H1 (cell line): Measurements from ENCODE around the gene NQO2. TPM values are rescaled to one million over a fixed set of nuclear protein-coding genes. Genes with fewer than 3 reads are reported as not detected.

Experiments
- CTCF ChIA-PET: fragments of 300-600 bp; sonication (Branson Sonifier 250); formaldehyde crosslinking; loops from one replicate; lab custom pipeline; 2021; ENCODE audit not compliant: partially characterized antibody; lab: Charles Lee
- POLR2A ChIA-PET: fragments of 300-600 bp; sonication (Branson Sonifier 250); formaldehyde crosslinking; loops from one replicate; lab custom pipeline; 2021; ENCODE audit warnings: inconsistent platforms; ENCODE audit not compliant: partially characterized antibody; lab: Charles Lee
- DNase-seq, 2 experiments: peaks; one replicate each; pipeline versions ENCODE4 v3.0.0 to v3.0.0-alpha.2; 2010 to 2022; ENCODE audit warnings: low spot score in 2 of 2, low read depth in 1 of 2, mixed read lengths in 1 of 2
- FAIRE-seq: peaks from 2 replicates; lab custom pipeline; 2011; peaks lifted over from hg19 to GRCh38; lab: Jason Lieb, UNC
- H2AFZ ChIP-seq: 2 replicates; pipeline ENCODE4 v1.8.1; 2012; ENCODE audit warnings: low read length, inconsistent platforms
- H2AK5ac ChIP-seq: 2 replicates; pipeline ENCODE4 v1.6.1; 2013; ENCODE audit warnings: low read depth, low read length
- H2BK120ac ChIP-seq: replicated peaks from 2 replicates; pipeline ENCODE3; 2013; ENCODE audit warnings: low read depth, low read length, inconsistent platforms
- H2BK12ac ChIP-seq: 2 replicates; pipeline ENCODE4 v1.6.1; 2013; ENCODE audit warnings: low read depth, low read length
- H2BK15ac ChIP-seq: 2 replicates; pipeline ENCODE4 v1.6.1; 2013; ENCODE audit warnings: low read length
- H2BK20ac ChIP-seq: 2 replicates; pipeline ENCODE4 v1.6.1; 2013; ENCODE audit warnings: low read length
- H2BK5ac ChIP-seq: 2 replicates; pipeline ENCODE4 v1.6.1; 2013; ENCODE audit warnings: low read depth, low read length
- H3K14ac ChIP-seq: 2 replicates; pipeline ENCODE4 v1.6.1; 2013; ENCODE audit warnings: inconsistent platforms; ENCODE audit not compliant: insufficient read length
- H3K18ac ChIP-seq: 2 replicates; pipeline ENCODE4 v1.6.1; 2013; ENCODE audit warnings: low read length; ENCODE audit errors: extremely low read depth
- H3K23ac ChIP-seq: 2 replicates; pipeline ENCODE4 v1.6.1; 2013; ENCODE audit warnings: inconsistent platforms; ENCODE audit not compliant: insufficient read length
- H3K23me2 ChIP-seq: 2 replicates; pipeline ENCODE4 v1.6.1; 2013; ENCODE audit warnings: low read depth, low read length
- H3K27ac ChIP-seq: 2 replicates; pipeline ENCODE4 v1.6.1; 2011; ENCODE audit warnings: low read depth, low read length, inconsistent platforms
- H3K27me3 ChIP-seq, 4 experiments: replicated peaks in 1 of 4; 1 replicate in 1 of 4; 2 replicates in 3 of 4; pipeline versions ENCODE4 v1.6.1 to v1.8.1; 2011 to 2013; ENCODE audit warnings: low read length in 3 of 4, mild to moderate bottlenecking in 3 of 4, inconsistent platforms in 2 of 4, mixed read lengths in 2 of 4, moderate library complexity in 1 of 4; ENCODE audit not compliant: control insufficient read depth in 3 of 4, insufficient read depth in 3 of 4; ENCODE audit errors: extremely low read depth in 1 of 4
- H3K36me3 ChIP-seq, 4 experiments: 2 replicates each; pipeline versions ENCODE4 v1.6.1 to v1.8.1; 2011 to 2013; ENCODE audit warnings: mild to moderate bottlenecking in 4 of 4, low read length in 3 of 4, moderate library complexity in 2 of 4, control low read depth in 1 of 4, inconsistent platforms in 1 of 4; ENCODE audit not compliant: insufficient read depth in 4 of 4, control insufficient read depth in 2 of 4
- H3K4ac ChIP-seq: replicated peaks from 2 replicates; pipeline ENCODE3; 2013; ENCODE audit warnings: low read length, low read depth, mixed read lengths, inconsistent platforms; ENCODE audit not compliant: insufficient read length
- H3K4me1 ChIP-seq, 4 experiments: replicated peaks in 1 of 4; 1 replicate in 1 of 4; 2 replicates in 3 of 4; pipeline versions ENCODE4 v1.6.1 to v1.8.1; 2011 to 2013; ENCODE audit warnings: low read length in 3 of 4, inconsistent platforms in 2 of 4, mixed read lengths in 1 of 4; ENCODE audit not compliant: insufficient read depth in 4 of 4, control insufficient read depth in 3 of 4
- H3K4me2 ChIP-seq, 2 experiments: 2 replicates each; pipeline versions ENCODE4 v1.6.1 to v1.8.1; 2011 to 2013; ENCODE audit warnings: low read depth in 2 of 2, low read length in 2 of 2, control low read depth in 1 of 2, inconsistent platforms in 1 of 2, mild to moderate bottlenecking in 1 of 2; ENCODE audit not compliant: insufficient read depth in 1 of 2
- H3K4me3 ChIP-seq, 4 experiments: fragments of 200-600, 300-600 bp in 1 of 4; sonication (generic), shearing (Covaris generic), sonication (Bioruptor Twin) in 1 of 4; 2 replicates each; pipeline versions ENCODE4 v1.5.1 to v1.8.1; 2011 to 2016; ENCODE audit warnings: low read length in 4 of 4, low read depth in 3 of 4, control low read depth in 2 of 4, inconsistent platforms in 2 of 4, mild to moderate bottlenecking in 2 of 4, mixed read lengths in 1 of 4, moderate library complexity in 1 of 4; ENCODE audit not compliant: insufficient read depth in 2 of 4; ENCODE audit errors: extremely low read depth in 1 of 4
- H3K56ac ChIP-seq: replicated peaks from 2 replicates; pipeline ENCODE3; 2013; ENCODE audit warnings: low read depth, mild to moderate bottlenecking, mixed read lengths, low read length, inconsistent platforms; ENCODE audit not compliant: insufficient read length
- H3K79me1 ChIP-seq: 2 replicates; pipeline ENCODE4 v1.6.1; 2013; ENCODE audit warnings: low read depth, low read length, control low read depth
- H3K79me2 ChIP-seq, 2 experiments: 2 replicates each; pipeline versions ENCODE4 v1.6.1 to v1.8.1; 2012 to 2013; ENCODE audit warnings: low read length in 2 of 2, mild to moderate bottlenecking in 2 of 2, inconsistent platforms in 1 of 2; ENCODE audit not compliant: insufficient read depth in 2 of 2, control insufficient read depth in 1 of 2
- H3K9ac ChIP-seq, 4 experiments: replicated peaks in 1 of 4; 1 replicate in 1 of 4; 2 replicates in 3 of 4; pipeline versions ENCODE4 v1.6.1 to v1.8.1; 2011 to 2013; ENCODE audit warnings: low read depth in 3 of 4, low read length in 3 of 4, control low read depth in 2 of 4, mild to moderate bottlenecking in 2 of 4, moderate library complexity in 2 of 4, inconsistent platforms in 1 of 4; ENCODE audit errors: extremely low read depth in 1 of 4
- H3K9me3 ChIP-seq, 2 experiments: 2 replicates each; pipeline versions ENCODE4 v1.6.1 to v1.8.1; 2012 to 2013; ENCODE audit warnings: mild to moderate bottlenecking in 2 of 2, moderate library complexity in 2 of 2, control low read depth in 1 of 2, inconsistent platforms in 1 of 2, low read depth in 1 of 2, low read length in 1 of 2, mixed read lengths in 1 of 2; ENCODE audit not compliant: insufficient read depth in 2 of 2
- H4K20me1 ChIP-seq, 2 experiments: replicated peaks in 1 of 2; 2 replicates each; pipeline versions ENCODE3 to v1.8.1; 2011 to 2013; ENCODE audit warnings: inconsistent platforms in 2 of 2, low read length in 2 of 2, mild to moderate bottlenecking in 1 of 2; ENCODE audit not compliant: insufficient read depth in 2 of 2, control insufficient read depth in 1 of 2
- H4K5ac ChIP-seq: 2 replicates; pipeline ENCODE4 v1.6.1; 2013; ENCODE audit warnings: low read length, low read depth, mixed read lengths, inconsistent platforms; ENCODE audit not compliant: insufficient read length
- H4K8ac ChIP-seq: 2 replicates; pipeline ENCODE4 v1.8.0; 2013; ENCODE audit warnings: mild to moderate bottlenecking, moderate library complexity, low read length, inconsistent platforms; ENCODE audit not compliant: insufficient read depth; ENCODE audit errors: extremely low read depth
- H4K91ac ChIP-seq: replicated peaks from 2 replicates; pipeline ENCODE3; 2013; ENCODE audit warnings: low read length, mixed read lengths, inconsistent platforms; ENCODE audit not compliant: insufficient read length
- ASH2L ChIP-seq: fragments of 200-600, 300-600 bp; sonication (generic); IDR thresholded peaks from one replicate; pipeline ENCODE4 v1.7.1; 2017; ENCODE audit warnings: low read length
- CBX5 ChIP-seq: fragments of 300-800, 300-1000 bp; sonication (generic); IDR thresholded peaks from 2 replicates; pipeline ENCODE4 v1.7.1; 2016; ENCODE audit warnings: antibody characterized with exemption, low read length, low read depth
- CEBPB ChIP-seq: IDR thresholded peaks from 2 replicates; pipeline ENCODE4 v1.6.1; 2012; ENCODE audit warnings: low read depth, low read length
- EGR1 ChIP-seq: IDR thresholded peaks from 2 replicates; pipeline ENCODE4 v1.6.1; 2011; ENCODE audit warnings: low read depth, low read length, borderline replicate concordance
- NRF1 ChIP-seq: IDR thresholded peaks from 2 replicates; pipeline ENCODE4 v1.6.1; 2011; ENCODE audit warnings: mild to moderate bottlenecking, low read depth, low read length, improper control_type of control experiment
- POLR2AphosphoS5 ChIP-seq: IDR thresholded peaks from 2 replicates; pipeline ENCODE4 v1.6.1; 2011; ENCODE audit warnings: low read depth, low read length
- SAP30 ChIP-seq: fragments of 300-600 bp; sonication (generic); IDR thresholded peaks from 2 replicates; pipeline ENCODE4 v1.7.1; 2012; ENCODE audit warnings: low read length, moderate library complexity, mild to moderate bottlenecking, inconsistent platforms; ENCODE audit not compliant: insufficient read depth, insufficient replicate concordance
- SP4 ChIP-seq: IDR thresholded peaks from 2 replicates; pipeline ENCODE4 v1.6.1; 2012; ENCODE audit warnings: low read length, inconsistent platforms
- WGBS, 2 experiments: shearing (Covaris generic) in 1 of 2; methylation state at CpG; one replicate each; pipeline versions ENCODE4 v1.1.6 to v1.1.7; 2013 to 2015; ENCODE audit warnings: low lambda C conversion rate in 2 of 2, mixed read lengths in 2 of 2, inconsistent platforms in 1 of 2, low coverage in 1 of 2, missing lambda C conversion rate in 1 of 2; ENCODE audit not compliant: insufficient replicate concordance in 2 of 2, insufficient coverage in 1 of 2, insufficient read length in 1 of 2; ENCODE audit errors: extremely low coverage in 1 of 2, missing lambda C conversion rate in 1 of 2; 5-methylcytosine and 5-hydroxymethylcytosine counted together
- polyA plus RNA-seq, 7 experiments: library from polyadenylated mRNA; depleted of rRNA in 3 of 7; stranded (reverse) in 5 of 7; unstranded in 2 of 7; fragments of >200 nt in 5 of 7; fragments of 200-250 nt in 2 of 7; gene quantifications; 1 replicate in 5 of 7; 2 replicates in 1 of 7; 4 replicates in 1 of 7; pipeline versions ENCODE4 v1.2.1 to v1.2.3, GENCODE V29; 2011 to 2013; ENCODE audit warnings: missing spikeins in 2 of 7, mixed read lengths in 2 of 7
- total RNA-seq: library from RNA; stranded (reverse); fragmentation: NEBNext Ultra II Directional; extraction: Animal tissue kit (Norgen Biotek cat#: 25700); gene quantifications from 2 replicates; pipeline ENCODE4 v1.2.1, GENCODE V29; 2021
- TF ChIP-seq, protein P1 (sequence below): IDR thresholded peaks from 2 replicates; pipeline ENCODE4 v1.6.1; 2012; ENCODE audit warnings: low read length, inconsistent platforms
- TF ChIP-seq, protein P2 (sequence below): IDR thresholded peaks from 2 replicates; pipeline ENCODE4 v1.6.1; 2012; ENCODE audit warnings: inconsistent platforms

Gene NQO2
- total and polyA plus RNA-seq, 2 of the 8 experiments (the other 6 are each of a cell fraction or from before 2014, with no cell fraction given) = 135 to 168 TPM

DNA sequence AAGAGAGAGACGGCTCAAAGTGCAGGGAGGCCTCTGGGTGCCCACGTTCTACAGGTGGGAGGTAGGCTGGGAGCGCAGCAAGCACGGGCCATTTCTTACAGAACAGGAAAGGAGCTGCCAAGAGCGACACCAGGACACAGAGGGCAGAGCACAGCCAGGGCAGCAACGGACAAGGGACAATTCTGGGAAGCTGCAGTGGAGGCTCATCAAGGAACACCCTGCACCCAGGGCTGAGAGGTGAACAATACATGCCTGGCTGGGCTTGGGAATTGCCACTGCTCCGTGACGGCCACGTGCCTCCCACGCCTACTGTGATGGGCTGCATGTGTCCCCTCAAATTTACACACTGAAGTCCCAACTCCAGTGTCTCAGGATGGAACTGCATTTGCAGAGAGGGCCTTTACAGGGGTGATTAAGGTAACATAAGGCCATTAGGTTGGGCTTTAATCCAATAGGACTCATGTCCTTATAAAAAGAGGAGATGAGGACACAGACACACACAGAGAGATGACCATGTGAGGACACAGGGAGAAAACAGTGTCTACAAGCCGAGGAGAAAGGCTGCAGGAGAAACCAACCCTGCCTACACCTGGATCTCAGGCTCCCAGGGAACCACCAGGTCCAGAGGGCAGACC lies 41.9 kb upstream of the NQO2 start:
- ChIA-PET CTCF (interaction anchor here (0.5 to 20.6 kb wide), 7 partner anchors 8 to 233 kb away, joined by 3 to 293 read pairs (median 3); no protein-coding TSS in a partner anchor), POLR2A (interaction anchor here (0.8 kb wide), 1 partner anchor 81 kb away, joined by 3 read pairs; no protein-coding TSS in a partner anchor)
- Histone ChIP-seq H2BK15ac (no peak overlapping the region), H3K27me3 (no peaks in the 10 kb centered on the region), H4K8ac (0 out of 2 replicates have a peak overlapping the region, but pooled peaks have one; percentile 7), H3K23me2 (no peaks in the 10 kb centered on the region), H3K14ac (no peak overlapping the region), H3K23ac (no peak overlapping the region), H3K9ac (no peak overlapping the region), H2BK120ac (no peak overlapping the region), H4K20me1 (no peaks in the 10 kb centered on the region), H3K18ac (no peak overlapping the region), H2AFZ (no peak overlapping the region), H3K9me3 (no peaks in the 10 kb centered on the region), H4K5ac (no peak overlapping the region), H3K27ac (no peak overlapping the region), H2AK5ac (peak overlapping the region; percentile 29; the same call in 1 of the 2 replicates), H3K56ac (no peak overlapping the region), H4K91ac (no peak overlapping the region), H3K79me2 (no peaks in the 10 kb centered on the region), H3K4me2 (no peak overlapping the region), H3K4me3 (no peak overlapping the region), H2BK5ac (no peak overlapping the region), H2BK12ac (no peak overlapping the region), H3K79me1 (peaks cover 2% of the 10 kb centered on the region; the same call in 1 of the 2 replicates), H3K4me1 (peaks cover 16 to 23% (median 19%) of the 10 kb centered on the region in 4 experiments), H2BK20ac (peak overlapping the region; percentile 43; the same call in 1 of the 2 replicates), H3K36me3 (no peaks in the 10 kb centered on the region), H3K4ac (no peak overlapping the region)
- WGBS, 2 experiments = 92% methylated on average over 11 of the region's 11 CpGs; no CpG with 5 or more reads in 1 of the 2 experiments
- DNase-seq (no peak), FAIRE-seq (no peak)
- TF ChIP-seq SAP30 (no peak), CBX5 (no peak), EGR1 (no peak), ASH2L (no peak), NRF1 (no peak), CEBPB (no peak), POLR2AphosphoS5 (no peak), SP4 (no peak)
- TF ChIP-seq, protein P1, sequence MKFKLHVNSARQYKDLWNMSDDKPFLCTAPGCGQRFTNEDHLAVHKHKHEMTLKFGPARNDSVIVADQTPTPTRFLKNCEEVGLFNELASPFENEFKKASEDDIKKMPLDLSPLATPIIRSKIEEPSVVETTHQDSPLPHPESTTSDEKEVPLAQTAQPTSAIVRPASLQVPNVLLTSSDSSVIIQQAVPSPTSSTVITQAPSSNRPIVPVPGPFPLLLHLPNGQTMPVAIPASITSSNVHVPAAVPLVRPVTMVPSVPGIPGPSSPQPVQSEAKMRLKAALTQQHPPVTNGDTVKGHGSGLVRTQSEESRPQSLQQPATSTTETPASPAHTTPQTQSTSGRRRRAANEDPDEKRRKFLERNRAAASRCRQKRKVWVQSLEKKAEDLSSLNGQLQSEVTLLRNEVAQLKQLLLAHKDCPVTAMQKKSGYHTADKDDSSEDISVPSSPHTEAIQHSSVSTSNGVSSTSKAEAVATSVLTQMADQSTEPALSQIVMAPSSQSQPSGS = no peak
- TF ChIP-seq, protein P2, sequence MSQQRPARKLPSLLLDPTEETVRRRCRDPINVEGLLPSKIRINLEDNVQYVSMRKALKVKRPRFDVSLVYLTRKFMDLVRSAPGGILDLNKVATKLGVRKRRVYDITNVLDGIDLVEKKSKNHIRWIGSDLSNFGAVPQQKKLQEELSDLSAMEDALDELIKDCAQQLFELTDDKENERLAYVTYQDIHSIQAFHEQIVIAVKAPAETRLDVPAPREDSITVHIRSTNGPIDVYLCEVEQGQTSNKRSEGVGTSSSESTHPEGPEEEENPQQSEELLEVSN = no peak
